Progenitor cell of endocrine pancreas (in vitro differentiated cells): ENCODE measurements around the gene TNFRSF1A. TPM values are rescaled to one million over a fixed set of nuclear protein-coding genes. Genes with fewer than 3 reads are reported as not detected.

Experiments
- DNase-seq: peaks from one replicate; pipeline ENCODE4 v3.0.0; 2021; ENCODE audit warnings: low spot score; ENCODE audit not compliant: unreplicated experiment
- H3K27ac Mint-ChIP-seq: 2 replicates; pipeline ENCODE4 v1.8.0; 2021; ENCODE audit warnings: mild to moderate bottlenecking, moderate library complexity, mixed read lengths
- H3K27me3 Mint-ChIP-seq: 2 replicates; pipeline ENCODE4 v1.8.0; 2021; ENCODE audit warnings: mixed read lengths
- H3K36me3 Mint-ChIP-seq: 2 replicates; pipeline ENCODE4 v1.8.0; 2022; ENCODE audit warnings: mixed read lengths; ENCODE audit not compliant: insufficient read depth
- H3K4me1 Mint-ChIP-seq: 2 replicates; pipeline ENCODE4 v1.8.0; 2021; ENCODE audit warnings: low read depth, mixed read lengths
- H3K4me3 Mint-ChIP-seq: 2 replicates; pipeline ENCODE4 v1.8.0; 2021; ENCODE audit warnings: low read depth, mild to moderate bottlenecking, moderate library complexity, mixed read lengths
- H3K9me3 Mint-ChIP-seq: 2 replicates; pipeline ENCODE4 v1.8.0; 2021; ENCODE audit warnings: low read depth, mixed read lengths
- total RNA-seq: library from RNA; stranded (reverse); gene quantifications from 2 replicates; pipeline ENCODE4 v1.2.1, GENCODE V29; 2021
- TF ChIP-seq, protein P1 (sequence below): fragments of 200-600 bp; sonication (generic); IDR thresholded peaks from one replicate; pipeline ENCODE4 v1.5.0; 2021; ENCODE audit warnings: antibody characterized with exemption, mild to moderate bottlenecking; ENCODE audit not compliant: unreplicated experiment

The TNFRSF1A gene
- total RNA-seq, 1 donor from 2014 or later: 67.5 TPM

GRCh38 chr12:6336079-6336888 is 5.6 kb downstream of the TNFRSF1A start:
- Mint-ChIP-seq H3K4me3 (peak overlapping the region; percentile 62), H3K27ac (no peak overlapping the region), H3K4me1 (peaks cover 27% of the 10 kb centered on the region), H3K36me3 (peaks cover 13% of the 10 kb centered on the region), H3K27me3 (no peaks in the 10 kb centered on the region), H3K9me3 (no peaks in the 10 kb centered on the region)
- TF ChIP-seq, protein P1, sequence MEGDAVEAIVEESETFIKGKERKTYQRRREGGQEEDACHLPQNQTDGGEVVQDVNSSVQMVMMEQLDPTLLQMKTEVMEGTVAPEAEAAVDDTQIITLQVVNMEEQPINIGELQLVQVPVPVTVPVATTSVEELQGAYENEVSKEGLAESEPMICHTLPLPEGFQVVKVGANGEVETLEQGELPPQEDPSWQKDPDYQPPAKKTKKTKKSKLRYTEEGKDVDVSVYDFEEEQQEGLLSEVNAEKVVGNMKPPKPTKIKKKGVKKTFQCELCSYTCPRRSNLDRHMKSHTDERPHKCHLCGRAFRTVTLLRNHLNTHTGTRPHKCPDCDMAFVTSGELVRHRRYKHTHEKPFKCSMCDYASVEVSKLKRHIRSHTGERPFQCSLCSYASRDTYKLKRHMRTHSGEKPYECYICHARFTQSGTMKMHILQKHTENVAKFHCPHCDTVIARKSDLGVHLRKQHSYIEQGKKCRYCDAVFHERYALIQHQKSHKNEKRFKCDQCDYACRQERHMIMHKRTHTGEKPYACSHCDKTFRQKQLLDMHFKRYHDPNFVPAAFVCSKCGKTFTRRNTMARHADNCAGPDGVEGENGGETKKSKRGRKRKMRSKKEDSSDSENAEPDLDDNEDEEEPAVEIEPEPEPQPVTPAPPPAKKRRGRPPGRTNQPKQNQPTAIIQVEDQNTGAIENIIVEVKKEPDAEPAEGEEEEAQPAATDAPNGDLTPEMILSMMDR: no peak
- DNase-seq: peak; percentile 73

- DNase-seq: no peak
Measured at GRCh38 chr12:6335451-6336078, 6.3 kb downstream of the TNFRSF1A start.

GRCh38 chr12:6334940-6335450 is 6.9 kb downstream of the TNFRSF1A start:
- no peaks in the 10 kb centered on the region for H3K27me3 Mint-ChIP-seq
- H3K9me3 Mint-ChIP-seq: no peaks in the 10 kb centered on the region
- no peak for DNase-seq
- H3K4me3 Mint-ChIP-seq: peak overlapping the region; percentile 62
- H3K4me1 Mint-ChIP-seq: peaks cover 27% of the 10 kb centered on the region
- no peak overlapping the region for H3K27ac Mint-ChIP-seq
- H3K36me3 Mint-ChIP-seq: peaks cover 21% of the 10 kb centered on the region
- TF ChIP-seq, protein P1: no peak

More at GRCh38 chr12:6335451-6336078, 6.3 kb downstream of the TNFRSF1A start:
- Mint-ChIP-seq H3K27me3 (no peaks in the 10 kb centered on the region), H3K9me3 (no peaks in the 10 kb centered on the region), H3K27ac (no peak overlapping the region), H3K4me3 (peak overlapping the region; percentile 62), H3K4me1 (peaks cover 27% of the 10 kb centered on the region), H3K36me3 (peaks cover 18% of the 10 kb centered on the region)
- TF ChIP-seq, protein P1: peak; percentile 47

DNA sequence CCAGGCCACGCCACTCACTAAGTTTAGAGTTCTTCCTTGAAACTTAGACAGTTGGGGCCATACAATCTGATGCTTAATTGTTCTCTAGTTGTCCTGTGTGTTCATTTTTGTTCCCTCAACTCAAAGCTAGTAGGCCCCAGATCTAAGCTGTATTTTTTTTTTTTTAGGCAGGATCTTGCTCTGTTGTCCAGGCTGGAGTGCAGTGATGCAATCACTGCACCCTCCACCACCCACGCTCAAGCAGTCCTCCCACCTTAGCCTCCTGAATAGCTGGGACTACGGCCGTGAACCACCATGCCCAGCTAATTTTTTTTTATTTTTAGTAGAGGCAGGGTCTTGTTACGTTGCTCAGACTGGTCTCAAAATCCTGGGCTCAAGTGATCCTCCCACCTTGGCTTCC is 7.5 kb downstream of the TNFRSF1A start:
- Mint-ChIP-seq H3K36me3 (peaks cover 25% of the 10 kb centered on the region), H3K27me3 (no peaks in the 10 kb centered on the region), H3K27ac (no peak overlapping the region), H3K9me3 (no peaks in the 10 kb centered on the region), H3K4me1 (peaks cover 27% of the 10 kb centered on the region), H3K4me3 (no peak overlapping the region)
- DNase-seq: no peak
- TF ChIP-seq, protein P1: no peak

DNA sequence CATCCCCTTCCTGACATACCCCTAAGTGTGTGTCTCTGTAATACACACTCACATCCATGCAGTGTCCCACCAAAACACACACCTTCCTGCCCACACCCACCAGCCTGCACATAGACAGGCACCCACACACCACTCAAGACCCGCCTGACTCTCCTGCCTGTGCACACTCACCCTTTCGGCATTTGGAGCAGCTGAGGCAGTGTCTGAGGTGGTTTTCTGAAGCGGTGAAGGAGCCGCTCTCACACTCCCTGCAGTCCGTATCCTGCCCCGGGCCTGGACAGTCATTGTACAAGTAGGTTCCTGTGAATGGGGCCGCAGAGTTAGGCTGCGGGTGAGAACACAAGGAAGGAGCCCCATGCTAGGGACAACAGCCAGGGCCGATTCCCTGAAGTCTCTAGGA is 8.3 kb downstream of the TNFRSF1A start:
- no peak overlapping the region for H3K27ac Mint-ChIP-seq

More for the DNA sequence above, 8.3 kb downstream of the TNFRSF1A start:
- peaks cover 27% of the 10 kb centered on the region for H3K4me1 Mint-ChIP-seq
- H3K27me3 Mint-ChIP-seq: no peaks in the 10 kb centered on the region
- H3K9me3 Mint-ChIP-seq: no peaks in the 10 kb centered on the region
- no peak for DNase-seq
- TF ChIP-seq, protein P1: no peak
- H3K36me3 Mint-ChIP-seq: peaks cover 27% of the 10 kb centered on the region
- H3K4me3 Mint-ChIP-seq: no peak overlapping the region
